Keratinocyte (primary cell): Measurements from ENCODE around the gene S1PR4.

ENCODE experiments used
- EZH2 ChIP-seq: IDR thresholded peaks from one replicate; pipeline ENCODE4 v1.6.1; 2012; ENCODE audit warnings: inconsistent platforms, mild to moderate bottlenecking, low read length, moderate library complexity
- TF ChIP-seq, protein P1 (sequence below), 3 experiments: IDR thresholded peaks in 1 of 3; conservative IDR thresholded peaks in 1 of 3; optimal IDR thresholded peaks in 1 of 3; 2 replicates in 2 of 3; 3 replicates in 1 of 3; pipeline versions ENCODE3 to v1.5.1; 2011; ENCODE audit warnings: low read length in 3 of 3, mild to moderate bottlenecking in 3 of 3, moderate library complexity in 2 of 3, control low read depth in 1 of 3, inconsistent platforms in 1 of 3; ENCODE audit not compliant: insufficient read depth in 2 of 3; ENCODE audit errors: extremely low read depth in 1 of 3

DNA sequence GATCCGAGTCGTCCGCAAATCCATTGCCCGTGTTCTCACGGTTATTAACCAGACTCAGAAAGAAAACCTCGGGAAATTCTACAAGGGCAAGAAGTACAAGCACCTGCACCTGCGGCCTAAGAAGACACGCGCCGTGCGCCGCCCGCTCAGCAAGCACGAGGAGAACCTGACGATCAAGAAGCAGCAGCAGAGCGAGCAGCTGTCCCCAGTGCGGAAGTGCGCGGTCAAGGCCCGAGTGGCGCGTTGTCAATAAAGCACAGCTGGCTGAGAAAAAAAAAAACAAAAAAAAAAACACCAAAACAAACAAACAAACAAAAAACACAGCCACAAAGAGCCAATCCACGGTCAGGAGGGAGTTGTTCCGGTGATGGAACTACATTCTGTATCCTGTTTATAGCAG is 47.4 kb upstream of the S1PR4 start:
- TF ChIP-seq, protein P1, sequence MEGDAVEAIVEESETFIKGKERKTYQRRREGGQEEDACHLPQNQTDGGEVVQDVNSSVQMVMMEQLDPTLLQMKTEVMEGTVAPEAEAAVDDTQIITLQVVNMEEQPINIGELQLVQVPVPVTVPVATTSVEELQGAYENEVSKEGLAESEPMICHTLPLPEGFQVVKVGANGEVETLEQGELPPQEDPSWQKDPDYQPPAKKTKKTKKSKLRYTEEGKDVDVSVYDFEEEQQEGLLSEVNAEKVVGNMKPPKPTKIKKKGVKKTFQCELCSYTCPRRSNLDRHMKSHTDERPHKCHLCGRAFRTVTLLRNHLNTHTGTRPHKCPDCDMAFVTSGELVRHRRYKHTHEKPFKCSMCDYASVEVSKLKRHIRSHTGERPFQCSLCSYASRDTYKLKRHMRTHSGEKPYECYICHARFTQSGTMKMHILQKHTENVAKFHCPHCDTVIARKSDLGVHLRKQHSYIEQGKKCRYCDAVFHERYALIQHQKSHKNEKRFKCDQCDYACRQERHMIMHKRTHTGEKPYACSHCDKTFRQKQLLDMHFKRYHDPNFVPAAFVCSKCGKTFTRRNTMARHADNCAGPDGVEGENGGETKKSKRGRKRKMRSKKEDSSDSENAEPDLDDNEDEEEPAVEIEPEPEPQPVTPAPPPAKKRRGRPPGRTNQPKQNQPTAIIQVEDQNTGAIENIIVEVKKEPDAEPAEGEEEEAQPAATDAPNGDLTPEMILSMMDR (optimal IDR thresholded peaks at IDR 0.05 in 1 of 3, IDR thresholded peaks at IDR 0.05 in 1 of 3, conservative IDR thresholded peaks at IDR 0.05 in 1 of 3; ENCODE audit: extremely low read depth in 1 of 3, insufficient read depth in 2 of 3, low read length in 3 of 3), result no peak
- TF ChIP-seq EZH2, result no peak
